H1 (cell line): ENCODE results near the gene PKP1. TPM values are rescaled to one million over a fixed set of nuclear protein-coding genes. Genes with fewer than 3 reads are reported as not detected.

Experiments used
- CTCF ChIA-PET: fragments of 300-600 bp; sonication (Branson Sonifier 250); formaldehyde crosslinking; loops from one replicate; lab custom pipeline; 2021; ENCODE audit not compliant: partially characterized antibody; lab: Charles Lee
- POLR2A ChIA-PET: fragments of 300-600 bp; sonication (Branson Sonifier 250); formaldehyde crosslinking; loops from one replicate; lab custom pipeline; 2021; ENCODE audit warnings: inconsistent platforms; ENCODE audit not compliant: partially characterized antibody; lab: Charles Lee
- DNase-seq, 2 experiments: peaks; one replicate each; pipeline versions ENCODE4 v3.0.0 to v3.0.0-alpha.2; 2010 to 2022; ENCODE audit warnings: low spot score in 2 of 2, low read depth in 1 of 2, mixed read lengths in 1 of 2
- FAIRE-seq: peaks from 2 replicates; lab custom pipeline; 2011; peaks lifted over from hg19 to GRCh38; lab: Jason Lieb, UNC
- H2AFZ ChIP-seq: 2 replicates; pipeline ENCODE4 v1.8.1; 2012; ENCODE audit warnings: low read length, inconsistent platforms
- H2AK5ac ChIP-seq: 2 replicates; pipeline ENCODE4 v1.6.1; 2013; ENCODE audit warnings: low read depth, low read length
- H2BK120ac ChIP-seq: replicated peaks from 2 replicates; pipeline ENCODE3; 2013; ENCODE audit warnings: low read depth, low read length, inconsistent platforms
- H2BK12ac ChIP-seq: 2 replicates; pipeline ENCODE4 v1.6.1; 2013; ENCODE audit warnings: low read depth, low read length
- H2BK15ac ChIP-seq: 2 replicates; pipeline ENCODE4 v1.6.1; 2013; ENCODE audit warnings: low read length
- H2BK20ac ChIP-seq: 2 replicates; pipeline ENCODE4 v1.6.1; 2013; ENCODE audit warnings: low read length
- H2BK5ac ChIP-seq: 2 replicates; pipeline ENCODE4 v1.6.1; 2013; ENCODE audit warnings: low read depth, low read length
- H3K14ac ChIP-seq: 2 replicates; pipeline ENCODE4 v1.6.1; 2013; ENCODE audit warnings: inconsistent platforms; ENCODE audit not compliant: insufficient read length
- H3K18ac ChIP-seq: 2 replicates; pipeline ENCODE4 v1.6.1; 2013; ENCODE audit warnings: low read length; ENCODE audit errors: extremely low read depth
- H3K23ac ChIP-seq: 2 replicates; pipeline ENCODE4 v1.6.1; 2013; ENCODE audit warnings: inconsistent platforms; ENCODE audit not compliant: insufficient read length
- H3K23me2 ChIP-seq: 2 replicates; pipeline ENCODE4 v1.6.1; 2013; ENCODE audit warnings: low read depth, low read length
- H3K27ac ChIP-seq: 2 replicates; pipeline ENCODE4 v1.6.1; 2011; ENCODE audit warnings: low read depth, low read length, inconsistent platforms
- H3K27me3 ChIP-seq, 4 experiments: replicated peaks in 1 of 4; 1 replicate in 1 of 4; 2 replicates in 3 of 4; pipeline versions ENCODE4 v1.6.1 to v1.8.1; 2011 to 2013; ENCODE audit warnings: low read length in 3 of 4, mild to moderate bottlenecking in 3 of 4, inconsistent platforms in 2 of 4, mixed read lengths in 2 of 4, moderate library complexity in 1 of 4; ENCODE audit not compliant: control insufficient read depth in 3 of 4, insufficient read depth in 3 of 4; ENCODE audit errors: extremely low read depth in 1 of 4
- H3K36me3 ChIP-seq, 4 experiments: 2 replicates each; pipeline versions ENCODE4 v1.6.1 to v1.8.1; 2011 to 2013; ENCODE audit warnings: mild to moderate bottlenecking in 4 of 4, low read length in 3 of 4, moderate library complexity in 2 of 4, control low read depth in 1 of 4, inconsistent platforms in 1 of 4; ENCODE audit not compliant: insufficient read depth in 4 of 4, control insufficient read depth in 2 of 4
- H3K4ac ChIP-seq: replicated peaks from 2 replicates; pipeline ENCODE3; 2013; ENCODE audit warnings: low read length, low read depth, mixed read lengths, inconsistent platforms; ENCODE audit not compliant: insufficient read length
- H3K4me1 ChIP-seq, 4 experiments: replicated peaks in 1 of 4; 1 replicate in 1 of 4; 2 replicates in 3 of 4; pipeline versions ENCODE4 v1.6.1 to v1.8.1; 2011 to 2013; ENCODE audit warnings: low read length in 3 of 4, inconsistent platforms in 2 of 4, mixed read lengths in 1 of 4; ENCODE audit not compliant: insufficient read depth in 4 of 4, control insufficient read depth in 3 of 4
- H3K4me2 ChIP-seq, 2 experiments: 2 replicates each; pipeline versions ENCODE4 v1.6.1 to v1.8.1; 2011 to 2013; ENCODE audit warnings: low read depth in 2 of 2, low read length in 2 of 2, control low read depth in 1 of 2, inconsistent platforms in 1 of 2, mild to moderate bottlenecking in 1 of 2; ENCODE audit not compliant: insufficient read depth in 1 of 2
- H3K4me3 ChIP-seq, 4 experiments: fragments of 200-600, 300-600 bp in 1 of 4; sonication (generic), shearing (Covaris generic), sonication (Bioruptor Twin) in 1 of 4; 2 replicates each; pipeline versions ENCODE4 v1.5.1 to v1.8.1; 2011 to 2016; ENCODE audit warnings: low read length in 4 of 4, low read depth in 3 of 4, control low read depth in 2 of 4, inconsistent platforms in 2 of 4, mild to moderate bottlenecking in 2 of 4, mixed read lengths in 1 of 4, moderate library complexity in 1 of 4; ENCODE audit not compliant: insufficient read depth in 2 of 4; ENCODE audit errors: extremely low read depth in 1 of 4
- H3K56ac ChIP-seq: replicated peaks from 2 replicates; pipeline ENCODE3; 2013; ENCODE audit warnings: low read depth, mild to moderate bottlenecking, mixed read lengths, low read length, inconsistent platforms; ENCODE audit not compliant: insufficient read length
- H3K79me1 ChIP-seq: 2 replicates; pipeline ENCODE4 v1.6.1; 2013; ENCODE audit warnings: low read depth, low read length, control low read depth
- H3K79me2 ChIP-seq, 2 experiments: 2 replicates each; pipeline versions ENCODE4 v1.6.1 to v1.8.1; 2012 to 2013; ENCODE audit warnings: low read length in 2 of 2, mild to moderate bottlenecking in 2 of 2, inconsistent platforms in 1 of 2; ENCODE audit not compliant: insufficient read depth in 2 of 2, control insufficient read depth in 1 of 2
- H3K9ac ChIP-seq, 4 experiments: replicated peaks in 1 of 4; 1 replicate in 1 of 4; 2 replicates in 3 of 4; pipeline versions ENCODE4 v1.6.1 to v1.8.1; 2011 to 2013; ENCODE audit warnings: low read depth in 3 of 4, low read length in 3 of 4, control low read depth in 2 of 4, mild to moderate bottlenecking in 2 of 4, moderate library complexity in 2 of 4, inconsistent platforms in 1 of 4; ENCODE audit errors: extremely low read depth in 1 of 4
- H3K9me3 ChIP-seq, 2 experiments: 2 replicates each; pipeline versions ENCODE4 v1.6.1 to v1.8.1; 2012 to 2013; ENCODE audit warnings: mild to moderate bottlenecking in 2 of 2, moderate library complexity in 2 of 2, control low read depth in 1 of 2, inconsistent platforms in 1 of 2, low read depth in 1 of 2, low read length in 1 of 2, mixed read lengths in 1 of 2; ENCODE audit not compliant: insufficient read depth in 2 of 2
- H4K20me1 ChIP-seq, 2 experiments: replicated peaks in 1 of 2; 2 replicates each; pipeline versions ENCODE3 to v1.8.1; 2011 to 2013; ENCODE audit warnings: inconsistent platforms in 2 of 2, low read length in 2 of 2, mild to moderate bottlenecking in 1 of 2; ENCODE audit not compliant: insufficient read depth in 2 of 2, control insufficient read depth in 1 of 2
- H4K5ac ChIP-seq: 2 replicates; pipeline ENCODE4 v1.6.1; 2013; ENCODE audit warnings: low read length, low read depth, mixed read lengths, inconsistent platforms; ENCODE audit not compliant: insufficient read length
- H4K8ac ChIP-seq: 2 replicates; pipeline ENCODE4 v1.8.0; 2013; ENCODE audit warnings: mild to moderate bottlenecking, moderate library complexity, low read length, inconsistent platforms; ENCODE audit not compliant: insufficient read depth; ENCODE audit errors: extremely low read depth
- H4K91ac ChIP-seq: replicated peaks from 2 replicates; pipeline ENCODE3; 2013; ENCODE audit warnings: low read length, mixed read lengths, inconsistent platforms; ENCODE audit not compliant: insufficient read length
- CBX8 ChIP-seq: fragments of 300-800, 300-1000 bp; sonication (generic); IDR thresholded peaks from 2 replicates; pipeline ENCODE4 v1.7.1; 2016; ENCODE audit warnings: low read depth, low read length, borderline replicate concordance
- CEBPB ChIP-seq: IDR thresholded peaks from 2 replicates; pipeline ENCODE4 v1.6.1; 2012; ENCODE audit warnings: low read depth, low read length
- CREB1 ChIP-seq: IDR thresholded peaks from 2 replicates; pipeline ENCODE4 v1.6.1; 2012; ENCODE audit warnings: inconsistent platforms
- EGR1 ChIP-seq: IDR thresholded peaks from 2 replicates; pipeline ENCODE4 v1.6.1; 2011; ENCODE audit warnings: low read depth, low read length, borderline replicate concordance
- HDAC6 ChIP-seq: IDR thresholded peaks from one replicate; pipeline ENCODE4 v1.7.1; 2012; ENCODE audit warnings: low read depth, mild to moderate bottlenecking, inconsistent platforms, low read length, moderate library complexity
- KDM1A ChIP-seq: fragments of 200-600, 300-600 bp; sonication (generic); IDR thresholded peaks from 2 replicates; pipeline ENCODE4 v1.7.1; 2016; ENCODE audit warnings: mild to moderate bottlenecking, low read length, borderline replicate concordance
- MAFK ChIP-seq: IDR thresholded peaks from 2 replicates; pipeline ENCODE4 v1.6.1; 2012; ENCODE audit warnings: low read depth, mild to moderate bottlenecking, improper control_type of control experiment, low read length
- NANOG ChIP-seq: IDR thresholded peaks from 2 replicates; pipeline ENCODE4 v1.6.1; 2011; ENCODE audit warnings: low read length, low read depth, mild to moderate bottlenecking, inconsistent platforms; ENCODE audit not compliant: insufficient read depth, poor library complexity, severe bottlenecking
- POLR2A ChIP-seq, 2 experiments: IDR thresholded peaks; 1 replicate in 1 of 2; 2 replicates in 1 of 2; pipeline ENCODE4 v1.6.1; 2011; ENCODE audit warnings: low read depth in 2 of 2, low read length in 2 of 2, mild to moderate bottlenecking in 2 of 2; ENCODE audit errors: control extremely low read depth in 1 of 2
- POLR2AphosphoS5 ChIP-seq: IDR thresholded peaks from 2 replicates; pipeline ENCODE4 v1.6.1; 2011; ENCODE audit warnings: low read depth, low read length
- RXRA ChIP-seq: IDR thresholded peaks from 2 replicates; pipeline ENCODE4 v1.6.1; 2011; ENCODE audit warnings: low read depth, mild to moderate bottlenecking, low read length, moderate library complexity; ENCODE audit not compliant: insufficient read depth
- USF2 ChIP-seq: IDR thresholded peaks from 2 replicates; pipeline ENCODE4 v1.6.1; 2011; ENCODE audit warnings: low read length, improper control_type of control experiment
- YY1 ChIP-seq: IDR thresholded peaks from 2 replicates; pipeline ENCODE4 v1.6.1; 2011; ENCODE audit warnings: low read depth, mild to moderate bottlenecking, low read length
- WGBS, 2 experiments: shearing (Covaris generic) in 1 of 2; methylation state at CpG; one replicate each; pipeline versions ENCODE4 v1.1.6 to v1.1.7; 2013 to 2015; ENCODE audit warnings: low lambda C conversion rate in 2 of 2, mixed read lengths in 2 of 2, inconsistent platforms in 1 of 2, low coverage in 1 of 2, missing lambda C conversion rate in 1 of 2; ENCODE audit not compliant: insufficient replicate concordance in 2 of 2, insufficient coverage in 1 of 2, insufficient read length in 1 of 2; ENCODE audit errors: extremely low coverage in 1 of 2, missing lambda C conversion rate in 1 of 2; 5-methylcytosine and 5-hydroxymethylcytosine counted together
- polyA plus RNA-seq, 7 experiments: library from polyadenylated mRNA; depleted of rRNA in 3 of 7; stranded (reverse) in 5 of 7; unstranded in 2 of 7; fragments of >200 nt in 5 of 7; fragments of 200-250 nt in 2 of 7; gene quantifications; 1 replicate in 5 of 7; 2 replicates in 1 of 7; 4 replicates in 1 of 7; pipeline versions ENCODE4 v1.2.1 to v1.2.3, GENCODE V29; 2011 to 2013; ENCODE audit warnings: missing spikeins in 2 of 7, mixed read lengths in 2 of 7
- total RNA-seq: library from RNA; stranded (reverse); fragmentation: NEBNext Ultra II Directional; extraction: Animal tissue kit (Norgen Biotek cat#: 25700); gene quantifications from 2 replicates; pipeline ENCODE4 v1.2.1, GENCODE V29; 2021

PKP1 gene
- total and polyA plus RNA-seq, 2 of the 8 experiments (the other 6 are each of a cell fraction or from before 2014, with no cell fraction given): 0.21 to 0.95 TPM

- H3K4ac ChIP-seq: no peak overlapping the region
- H3K18ac ChIP-seq: peak overlapping the region; percentile 10; the same call in 1 of the 2 replicates
- 74% methylated on average over 12 of the region's 12 CpGs; no CpG with 5 or more reads in 1 of the 2 experiments for WGBS, 2 experiments
- no peak overlapping the region for H2BK120ac ChIP-seq
- no peak overlapping the region for H3K14ac ChIP-seq
- H3K23me2 ChIP-seq: no peaks in the 10 kb centered on the region; the same call in 1 of the 2 replicates
- H3K36me3 ChIP-seq: no peaks in the 10 kb centered on the region
- H3K9ac ChIP-seq: no peak overlapping the region; a peak in 1 of 7 replicates
- ChIA-PET CTCF (interaction anchor here (0.7 to 2.9 kb wide), 6 partner anchors 9 to 195 kb away, joined by 3 to 11 read pairs (median 3); no protein-coding TSS in a partner anchor), POLR2A (no interaction called here)
- peak overlapping the region; percentile 34; the same call in 1 of the 2 replicates for H2BK20ac ChIP-seq
- no peak overlapping the region for H3K4me3 ChIP-seq
- no peak overlapping the region for H4K8ac ChIP-seq
- no peak overlapping the region for H2BK5ac ChIP-seq
- no peak overlapping the region for H3K56ac ChIP-seq
- no peak for DNase-seq
- no peak overlapping the region for H3K4me2 ChIP-seq
- H3K27ac ChIP-seq: no peak overlapping the region
- no peaks in the 10 kb centered on the region for H4K20me1 ChIP-seq
- H3K9me3 ChIP-seq: no peaks in the 10 kb centered on the region
- H3K4me1 ChIP-seq: peaks cover 0 to 4% (median 0%) of the 10 kb centered on the region in 4 experiments; a peak in 2 of 7 replicates
- H3K27me3 ChIP-seq: no peaks in the 10 kb centered on the region; a peak in 1 of 7 replicates
- no peaks in the 10 kb centered on the region for H3K79me1 ChIP-seq
- no peak overlapping the region for H3K23ac ChIP-seq
- H4K91ac ChIP-seq: no peak overlapping the region
- no peaks in the 10 kb centered on the region for H3K79me2 ChIP-seq
- no peak overlapping the region for H2AK5ac ChIP-seq
- no peak for FAIRE-seq
- no peak overlapping the region for H2BK15ac ChIP-seq
- no peak overlapping the region for H2BK12ac ChIP-seq
- no peak overlapping the region; the same call in 1 of the 2 replicates for H2AFZ ChIP-seq
- H4K5ac ChIP-seq: no peak overlapping the region
- TF ChIP-seq MAFK: no peak
- no peak for TF ChIP-seq CBX8
- TF ChIP-seq USF2: no peak
- no peak for TF ChIP-seq YY1
- no peak for TF ChIP-seq KDM1A
- TF ChIP-seq CREB1: no peak
- TF ChIP-seq EGR1: no peak
- no peak for TF ChIP-seq HDAC6
- no peak for TF ChIP-seq NANOG
- TF ChIP-seq POLR2A (IDR thresholded peaks at IDR 0.05; ENCODE audit: control extremely low read depth in 1 of 2, low read depth in 2 of 2, low read length in 2 of 2): no peak
- TF ChIP-seq POLR2AphosphoS5: no peak
- no peak for TF ChIP-seq CEBPB
- no peak for TF ChIP-seq RXRA
These were observed 14.6 kb upstream of the PKP1 start for GRCh38 chr1:201268604-201269151.
